Right ventricle myocardium inferior (tissue), 1 donor: Measurements from ENCODE around the gene CBR4. TPM values are rescaled to one million over a fixed set of nuclear protein-coding genes. Genes with fewer than 3 reads are reported as not detected.
"Not testable (repeated sequence)": the region's sequence is repeated elsewhere in the genome, so short reads cannot be mapped to it uniquely, and the experiment has no call there.

Source experiments
- ATAC-seq: fragments of 200-7000 bp; cut with Tn5 transposase; one replicate; pipeline ENCODE4 v1.9.1; 2020; ENCODE audit warnings: mild to moderate bottlenecking, moderate library complexity
- DNase-seq: peaks from one replicate; pipeline ENCODE4 v3.0.0; 2021; ENCODE audit errors: missing footprints
- intact Hi-C: fragments of 100-400 bp; cut with DNase I; formaldehyde crosslinking; loops from one replicate; pipeline ENCODE4 v1.11.0; 2022
- total RNA-seq: library from RNA; stranded (reverse); fragmentation: NEBNext Ultra II Directional; extraction: Animal tissue kit (Norgen Biotek cat#: 25700); gene quantifications from one replicate; pipeline ENCODE4 v1.2.1, GENCODE V29; 2021
- donor health status: DM: no; HTN: yes; CAD: no; lungs with severe emphysema.

The CBR4 gene
- total RNA-seq, 1 donor from 2014 or later, result 19.4 TPM

GRCh38 chr4:169009286-169010124 lies 550 bp downstream of the CBR4 start:
- ATAC-seq (peak; percentile 56), DNase-seq (peak; percentile 87)
- intact Hi-C loops, result loop anchor here (5.0 to 10.0 kb wide), 2 partner anchors 263 to 825 kb away; partner anchors contain the start of gene SH3RF1

DNA sequence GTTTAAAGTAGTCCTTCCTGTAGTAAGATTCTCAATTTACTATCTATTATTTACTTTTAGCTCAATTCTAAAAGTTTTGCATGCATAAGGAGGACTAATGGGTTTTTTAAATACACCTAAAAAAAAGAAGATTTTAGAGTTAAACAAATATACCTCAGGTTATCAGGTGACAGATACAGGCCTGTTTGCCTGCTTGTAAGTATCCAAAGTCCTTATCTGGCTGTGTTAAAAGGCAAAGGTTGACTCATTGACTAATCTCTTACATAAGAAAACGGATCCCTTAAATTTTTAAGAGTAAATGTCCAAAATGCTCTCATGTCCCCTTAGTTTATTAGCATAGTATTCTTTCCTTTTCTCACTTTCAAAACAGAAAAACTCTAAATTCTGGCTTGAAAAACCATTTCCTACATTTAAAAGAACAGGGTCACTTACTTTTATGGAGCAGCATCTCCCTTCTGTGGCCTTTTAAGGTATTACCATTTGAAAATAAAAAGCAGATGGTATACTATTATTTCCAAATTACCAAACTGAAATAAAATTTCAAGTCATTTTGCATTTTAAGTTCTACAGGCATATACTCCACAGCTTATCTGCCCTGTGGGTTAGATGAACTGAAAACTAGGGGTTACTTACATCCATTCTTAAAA lies 4.5 kb downstream of the CBR4 start:
- ATAC-seq (no peak), DNase-seq (no peak)
- intact Hi-C loops, result loop anchor here (10.0 kb wide), 1 partner anchor 821 kb away; no protein-coding TSS in a partner anchor

DNA sequence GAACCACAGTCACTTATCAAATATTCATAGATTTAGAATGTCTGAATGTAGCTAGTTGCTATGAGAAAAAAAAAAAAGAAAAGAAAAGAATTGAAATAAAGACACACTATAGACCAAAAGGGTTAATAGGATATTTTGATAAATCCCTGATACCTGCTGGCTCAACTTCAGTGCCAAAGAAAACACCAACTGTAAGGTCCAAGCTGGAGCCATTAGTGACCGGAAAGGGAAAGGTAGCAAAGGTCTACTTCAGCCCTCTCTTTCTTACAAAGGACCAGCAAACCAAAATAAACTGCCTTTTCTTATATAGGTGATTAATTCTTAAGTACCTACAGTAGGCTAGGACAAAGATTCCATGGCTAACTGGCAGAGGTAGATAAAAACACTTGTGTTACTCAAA lies 9.7 kb downstream of the CBR4 start:
- intact Hi-C loops, result loop anchor here (10.0 kb wide), 1 partner anchor 816 kb away; no protein-coding TSS in a partner anchor
- DNase-seq (no peak), ATAC-seq (no peak)

- ATAC-seq (no peak), DNase-seq (no peak)
- intact Hi-C loops, result loop anchor here (5.0 to 10.0 kb wide), 4 partner anchors 68 to 815 kb away; no protein-coding TSS in a partner anchor
These were observed 10.2 kb downstream of the CBR4 start for GRCh38 chr4:168999809-169000208.

GRCh38 chr4:168998596-168998995 lies 11.5 kb downstream of the CBR4 start:
- intact Hi-C loops, result loop anchor here (5.0 to 10.0 kb wide), 3 partner anchors 66 to 566 kb away; no protein-coding TSS in a partner anchor
- DNase-seq (no peak), ATAC-seq (no peak)

DNA sequence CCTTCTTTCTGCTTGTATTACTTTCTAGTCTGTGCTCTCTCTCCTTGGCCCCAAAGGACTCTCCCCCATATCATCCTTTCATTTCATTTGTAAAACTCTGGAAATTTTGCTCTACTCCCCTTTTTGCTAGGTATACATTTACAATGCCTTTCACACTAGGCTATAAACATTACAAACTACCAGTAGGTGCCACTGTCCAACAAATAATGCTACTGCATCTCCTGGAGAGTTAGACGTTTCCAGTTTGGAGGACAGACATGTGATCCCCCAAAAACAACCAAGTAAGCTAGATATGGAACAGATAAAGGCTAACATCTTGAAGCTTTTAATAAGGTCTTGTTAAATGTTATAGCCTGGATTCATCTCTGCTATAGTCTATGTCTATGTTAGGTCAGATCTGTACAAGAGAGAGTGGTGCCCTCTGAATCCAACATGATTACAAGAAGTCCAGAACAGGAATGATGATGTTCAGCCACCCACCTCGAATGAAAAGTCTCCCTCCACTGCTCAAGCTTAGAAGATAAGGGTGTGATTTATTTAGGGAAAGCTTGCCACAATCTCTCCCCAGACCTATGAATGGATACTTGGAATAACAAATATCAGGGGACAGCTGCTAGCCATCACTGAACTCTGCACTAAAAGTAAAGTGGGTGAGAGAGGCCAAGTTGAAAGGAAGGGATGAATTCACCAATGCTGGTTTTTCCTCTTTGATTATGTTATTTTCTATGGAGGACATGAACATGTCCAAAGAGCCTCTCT lies 14.3 kb downstream of the CBR4 start:
- DNase-seq, result no peak
- intact Hi-C loops, result loop anchor here (5.0 to 10.0 kb wide), 3 partner anchors 63 to 569 kb away; no protein-coding TSS in a partner anchor
- peak; percentile 67 for ATAC-seq

DNA sequence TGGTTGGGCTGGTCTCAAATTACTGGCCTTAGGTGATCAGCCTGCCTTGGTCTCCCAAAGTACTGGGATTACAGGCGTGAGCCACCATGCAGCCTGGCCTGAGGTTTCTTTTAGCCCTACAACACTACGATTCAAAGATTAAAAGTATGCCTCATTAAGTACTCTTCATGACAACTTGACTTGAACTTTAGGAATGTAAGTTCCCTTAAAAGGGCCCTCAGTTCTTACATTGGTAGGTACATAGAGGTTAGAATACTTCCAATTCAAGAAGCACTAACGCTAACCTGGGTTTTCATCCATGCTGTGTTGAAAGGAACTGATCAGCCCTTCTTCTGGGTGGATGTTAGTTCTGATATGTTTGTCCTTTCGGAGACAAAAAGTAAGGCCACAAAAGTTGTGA lies 15.1 kb downstream of the CBR4 start:
- intact Hi-C loops, result loop anchor here (5.0 to 10.0 kb wide), 3 partner anchors 63 to 570 kb away; no protein-coding TSS in a partner anchor
- DNase-seq (no peak), ATAC-seq (no peak)

DNA sequence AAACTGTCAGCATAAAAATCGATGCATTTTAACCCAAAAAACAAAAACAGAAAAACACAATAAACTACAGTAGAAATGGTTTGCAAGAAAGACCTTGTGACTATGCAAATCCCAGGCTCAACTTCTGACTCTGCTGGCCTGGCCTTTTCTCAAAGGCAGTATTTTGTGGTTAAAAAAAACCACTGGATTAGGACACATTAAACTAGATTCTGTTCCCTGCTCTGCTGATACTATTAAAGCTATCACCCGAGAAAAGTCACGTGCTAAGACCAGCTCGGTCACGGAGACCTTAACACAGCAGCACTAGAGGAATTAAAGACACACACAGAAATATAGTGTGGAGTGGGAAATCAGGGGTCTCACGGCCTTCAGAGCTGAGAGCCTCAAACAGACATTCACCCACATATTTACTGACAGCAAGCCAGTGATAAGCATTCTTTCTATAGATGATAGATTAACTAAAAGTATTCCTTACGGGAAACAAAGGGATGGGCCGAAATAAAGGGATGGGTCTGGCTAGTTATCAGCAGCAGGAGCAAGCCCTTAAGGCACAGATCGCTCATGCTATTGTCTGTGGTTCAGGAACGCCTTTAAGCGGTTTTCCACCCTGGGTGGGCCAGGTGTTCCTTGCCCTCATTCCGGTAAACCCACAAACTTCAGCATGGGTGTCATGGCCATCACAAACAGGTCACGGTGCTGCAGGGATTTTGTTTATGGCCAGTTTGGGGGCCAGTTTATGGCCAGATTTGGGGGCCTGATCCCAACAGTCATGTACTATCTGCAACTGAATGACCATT lies 16.1 kb downstream of the CBR4 start:
- intact Hi-C loops, result loop anchor here (10.0 kb wide), 1 partner anchor 571 kb away; no protein-coding TSS in a partner anchor
- DNase-seq (no peak), ATAC-seq (no peak)

- ATAC-seq, DNase-seq: not testable (repeated sequence)
- intact Hi-C loops, result loop anchor here (10.0 kb wide), 1 partner anchor 572 kb away; no protein-coding TSS in a partner anchor
These were observed 17.0 kb downstream of the CBR4 start for GRCh38 chr4:168992952-168993482.

DNA sequence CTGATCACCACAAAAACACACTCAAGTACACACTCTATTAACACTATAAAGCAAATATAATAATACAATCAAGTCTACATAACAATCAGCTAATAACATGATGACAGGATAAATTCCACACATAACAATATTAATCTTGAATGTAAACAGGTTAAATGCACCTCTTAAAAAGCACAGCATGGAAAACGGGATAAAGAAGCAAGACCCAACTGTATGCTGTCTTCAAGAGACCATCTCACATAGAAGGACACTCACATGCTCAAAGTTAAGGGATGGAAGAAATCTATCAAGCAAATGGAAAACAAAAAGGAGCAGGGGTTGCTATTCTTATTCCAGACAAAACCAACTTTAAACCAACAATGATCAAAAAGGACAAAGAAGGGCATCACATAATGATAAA lies 28.1 kb downstream of the CBR4 start:
- ATAC-seq, result no peak
- intact Hi-C loops, result no loop called here
- no peak for DNase-seq

GRCh38 chr4:168981460-168981859 lies 28.6 kb downstream of the CBR4 start:
- DNase-seq (no peak), ATAC-seq (no peak)
- intact Hi-C loops, result no loop called here

GRCh38 chr4:168979338-168979737 lies 30.7 kb downstream of the CBR4 start:
- DNase-seq (no peak), ATAC-seq (no peak)
- intact Hi-C loops, result no loop called here

- DNase-seq, result no peak
- ATAC-seq, result no peak
- intact Hi-C loops, result no loop called here
These were observed 31.9 kb downstream of the CBR4 start for GRCh38 chr4:168978001-168978700.

DNA sequence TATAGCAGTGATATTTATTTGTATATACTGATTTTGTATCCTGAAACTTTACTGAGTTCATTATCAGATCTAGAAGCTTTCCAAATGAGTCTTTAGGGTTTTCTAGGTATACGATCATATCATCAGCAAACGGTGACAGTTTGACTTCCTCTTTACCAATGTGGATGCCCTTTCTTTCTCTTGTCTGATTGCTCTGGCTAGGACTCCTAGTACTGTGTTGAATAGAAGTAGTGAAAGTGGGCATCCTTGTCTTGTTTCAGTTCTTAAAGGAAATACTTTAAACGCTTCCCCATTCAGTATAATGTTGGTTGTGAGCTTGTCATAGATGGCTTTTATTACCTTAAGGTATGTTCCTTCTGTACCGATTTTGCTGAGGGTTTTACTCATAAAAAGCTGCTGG lies 37.5 kb downstream of the CBR4 start:
- intact Hi-C loops, result no loop called here
- no peak for ATAC-seq
- DNase-seq, result no peak

DNA sequence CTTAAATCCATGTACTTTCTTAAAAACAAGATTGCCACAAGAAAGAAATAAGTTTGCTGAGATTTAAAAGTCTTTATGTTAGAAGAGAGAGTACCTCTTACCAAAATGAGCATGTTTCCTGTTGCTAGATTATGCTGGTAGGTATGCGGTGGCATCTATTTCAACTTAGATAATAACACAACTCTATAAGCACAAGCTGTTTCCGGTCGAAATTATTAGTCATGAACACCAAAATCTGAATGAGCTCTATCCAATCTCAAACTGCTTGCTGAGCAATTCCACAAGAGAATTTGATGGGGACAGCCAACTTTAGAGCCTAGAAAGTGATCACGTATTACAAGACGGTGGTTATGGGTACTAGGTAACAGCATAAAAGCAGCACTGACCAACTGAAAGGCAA lies 49.3 kb downstream of the CBR4 start:
- ATAC-seq (no peak), DNase-seq (no peak)
- intact Hi-C loops, result no loop called here

DNA sequence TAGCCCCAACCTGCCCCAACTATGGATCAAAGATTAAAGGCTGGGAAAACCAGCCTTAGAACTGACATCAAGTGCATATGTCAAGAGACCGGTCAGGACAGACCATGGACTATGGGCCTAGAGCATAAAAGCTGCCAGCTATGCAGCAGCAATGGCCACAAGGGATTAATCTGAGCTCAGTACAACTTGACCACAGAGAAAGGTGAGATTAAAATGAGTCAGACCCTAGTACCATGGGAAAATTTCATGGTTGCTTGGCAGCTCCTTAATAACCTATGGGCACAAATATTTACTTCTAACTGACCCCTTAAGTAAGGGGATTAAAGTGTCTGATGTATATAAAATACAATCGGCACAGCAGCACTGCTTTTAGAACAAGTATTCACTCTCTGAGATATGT lies 54.4 kb downstream of the CBR4 start:
- intact Hi-C loops, result no loop called here
- ATAC-seq (no peak), DNase-seq (no peak)

GRCh38 chr4:168952821-168953246 lies 57.2 kb downstream of the CBR4 start:
- DNase-seq, ATAC-seq, intact Hi-C loops: not testable (repeated sequence)
